Measurements from ENCODE around the gene NCOR2. TPM values are rescaled to one million over a fixed set of nuclear protein-coding genes. Genes with fewer than 3 reads are reported as not detected.

NCOR2 gene
- 10 to 100 TPM; 28.9 to 34.6 TPM for total RNA-seq

GRCh38 chr12:124566997-124567672, at the start of gene NCOR2:
TSS of gene NCOR2 (minus strand) at chr12:124567612. CDS start at chr12:124495251, 72,361 bp downstream.

